C4-2B (cell line): Measurements from ENCODE around the gene CD48.
"Not testable (repeated sequence)": the region's sequence is repeated elsewhere in the genome, so short reads cannot be mapped to it uniquely, and the experiment has no call there.

Experiments used
- H3K27ac ChIP-seq: fragments of 450-650 bp; 2 replicates; pipeline ENCODE4 v1.5.1; 2017
- ZFX ChIP-seq: fragments of 450-650 bp; IDR thresholded peaks from 2 replicates; pipeline ENCODE4 v1.6.1; 2017
- TF ChIP-seq, protein P1 (sequence below): fragments of 450-650 bp; conservative IDR thresholded peaks from 2 replicates; pipeline ENCODE4 v1.5.1; 2017; ENCODE audit warnings: mild to moderate bottlenecking

CD48 gene

DNA sequence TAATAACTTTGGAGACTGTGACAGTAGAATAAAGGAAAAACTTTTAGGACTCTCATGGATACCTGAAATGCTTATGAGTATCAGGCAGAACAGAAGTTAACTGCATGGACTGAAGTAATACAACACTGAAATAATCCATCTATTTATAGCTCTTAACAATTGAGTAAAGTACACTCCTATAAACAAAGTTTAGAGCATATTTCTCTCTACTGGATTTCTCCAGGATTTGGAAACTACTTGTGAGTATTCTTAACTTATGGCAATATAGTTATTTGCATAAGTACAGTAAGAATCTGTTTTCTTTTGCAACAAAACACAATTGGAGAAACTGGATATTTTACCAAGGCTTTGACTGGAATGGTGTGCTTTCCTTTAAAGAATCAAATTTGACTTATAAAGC, 9.9 kb upstream of the CD48 start:
- TF ChIP-seq, protein P1, sequence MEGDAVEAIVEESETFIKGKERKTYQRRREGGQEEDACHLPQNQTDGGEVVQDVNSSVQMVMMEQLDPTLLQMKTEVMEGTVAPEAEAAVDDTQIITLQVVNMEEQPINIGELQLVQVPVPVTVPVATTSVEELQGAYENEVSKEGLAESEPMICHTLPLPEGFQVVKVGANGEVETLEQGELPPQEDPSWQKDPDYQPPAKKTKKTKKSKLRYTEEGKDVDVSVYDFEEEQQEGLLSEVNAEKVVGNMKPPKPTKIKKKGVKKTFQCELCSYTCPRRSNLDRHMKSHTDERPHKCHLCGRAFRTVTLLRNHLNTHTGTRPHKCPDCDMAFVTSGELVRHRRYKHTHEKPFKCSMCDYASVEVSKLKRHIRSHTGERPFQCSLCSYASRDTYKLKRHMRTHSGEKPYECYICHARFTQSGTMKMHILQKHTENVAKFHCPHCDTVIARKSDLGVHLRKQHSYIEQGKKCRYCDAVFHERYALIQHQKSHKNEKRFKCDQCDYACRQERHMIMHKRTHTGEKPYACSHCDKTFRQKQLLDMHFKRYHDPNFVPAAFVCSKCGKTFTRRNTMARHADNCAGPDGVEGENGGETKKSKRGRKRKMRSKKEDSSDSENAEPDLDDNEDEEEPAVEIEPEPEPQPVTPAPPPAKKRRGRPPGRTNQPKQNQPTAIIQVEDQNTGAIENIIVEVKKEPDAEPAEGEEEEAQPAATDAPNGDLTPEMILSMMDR, result no peak
- TF ChIP-seq ZFX, result no peak
- H3K27ac ChIP-seq, result no peak overlapping the region

DNA sequence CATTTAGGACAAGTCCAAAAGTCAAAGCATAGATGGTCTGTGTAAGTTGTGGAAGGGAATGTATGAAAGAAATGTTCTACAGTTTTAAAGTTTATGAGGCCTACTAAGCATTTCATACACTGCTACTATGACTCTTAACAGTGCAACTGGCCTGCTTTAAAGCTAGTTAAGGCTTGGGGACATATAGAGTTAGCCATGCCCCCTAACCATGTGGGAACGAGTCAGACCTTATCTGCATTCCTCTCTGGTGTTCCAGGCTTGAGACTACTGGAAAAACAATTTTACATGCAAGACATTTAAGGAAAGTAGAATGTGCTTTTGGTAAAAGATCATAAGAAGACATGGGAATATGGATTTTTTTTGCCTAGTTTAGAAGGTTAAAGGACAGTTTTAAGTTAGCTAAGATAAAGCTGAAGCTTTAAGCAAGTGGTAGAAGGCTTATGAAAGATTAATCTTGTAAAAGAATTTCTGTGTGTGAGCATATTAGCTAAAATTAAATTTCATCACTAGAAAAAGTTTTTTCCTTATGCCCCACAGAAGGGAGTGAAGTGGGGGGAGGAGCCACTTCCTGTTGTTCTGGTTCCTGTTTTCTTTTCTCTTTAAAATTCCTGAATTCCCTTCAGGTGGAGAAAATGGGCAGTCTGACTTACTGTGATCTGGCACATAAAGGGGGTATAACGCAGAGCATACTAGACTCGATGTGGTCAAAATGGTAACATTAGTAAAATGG, 8.9 kb upstream of the CD48 start:
- no peak overlapping the region for H3K27ac ChIP-seq
- TF ChIP-seq, protein P1, result no peak
- no peak for TF ChIP-seq ZFX

DNA sequence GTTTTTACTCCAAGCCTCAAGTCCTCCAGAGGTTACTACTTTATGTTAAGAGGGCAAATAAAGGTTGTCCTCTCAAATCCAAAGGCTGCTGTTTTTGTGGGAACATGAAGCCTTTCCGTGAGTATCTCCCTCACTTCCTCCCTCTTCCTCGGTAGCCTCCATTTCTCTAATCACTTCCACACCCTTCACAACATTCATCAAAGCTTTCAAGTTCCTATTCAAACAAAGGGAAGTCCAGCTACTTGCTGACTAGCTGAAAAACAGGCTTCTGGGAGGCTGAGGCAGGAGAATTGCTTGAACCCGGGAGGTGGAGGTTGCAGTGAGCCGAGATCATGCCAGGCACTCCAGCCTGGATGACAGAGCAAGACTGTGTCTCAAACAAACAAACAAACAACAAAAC, 6.6 kb upstream of the CD48 start:
- H3K27ac ChIP-seq, result no peak overlapping the region
- TF ChIP-seq, protein P1, result no peak
- TF ChIP-seq ZFX, result no peak

DNA sequence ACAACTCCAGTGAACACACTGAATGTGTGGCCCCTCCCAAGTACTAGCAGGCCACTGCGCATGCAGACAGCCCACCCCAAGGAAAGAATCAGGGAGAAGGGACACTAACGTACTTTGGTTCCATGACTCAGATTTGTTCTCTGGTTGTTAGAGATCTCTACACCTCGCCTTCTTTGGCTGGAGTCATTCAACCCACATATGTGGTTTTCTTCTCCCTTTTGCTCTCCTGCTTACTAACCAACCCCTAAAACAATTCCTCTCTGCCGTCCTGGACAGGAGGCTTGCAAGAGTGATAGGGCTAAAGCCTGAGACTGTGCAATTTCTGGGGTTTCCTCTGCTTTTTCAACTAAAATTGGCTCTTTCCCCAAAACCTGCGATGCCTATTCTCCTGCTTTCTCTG, 5.7 kb upstream of the CD48 start:
- no peak for TF ChIP-seq ZFX
- TF ChIP-seq, protein P1, result no peak
- no peak overlapping the region for H3K27ac ChIP-seq

DNA sequence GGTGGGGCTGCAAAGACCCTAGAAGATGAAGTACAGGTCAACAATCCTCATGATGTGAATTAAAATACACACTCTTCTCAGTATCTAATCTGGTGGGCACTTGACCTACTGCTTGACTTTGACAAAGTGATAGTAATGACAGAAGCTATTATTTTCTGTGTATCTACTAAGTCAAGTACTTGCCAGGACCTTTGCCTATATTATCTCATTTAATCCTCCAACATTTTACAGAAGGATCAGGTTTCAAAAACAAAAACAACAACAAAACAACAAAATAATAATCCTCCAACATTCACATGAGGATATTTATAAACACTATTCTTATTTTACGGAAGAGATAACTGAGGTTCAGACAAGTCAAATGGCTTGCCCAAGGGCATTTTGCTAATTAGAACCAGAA, 4.4 kb upstream of the CD48 start:
- TF ChIP-seq, protein P1, result no peak
- no peak for TF ChIP-seq ZFX

DNA sequence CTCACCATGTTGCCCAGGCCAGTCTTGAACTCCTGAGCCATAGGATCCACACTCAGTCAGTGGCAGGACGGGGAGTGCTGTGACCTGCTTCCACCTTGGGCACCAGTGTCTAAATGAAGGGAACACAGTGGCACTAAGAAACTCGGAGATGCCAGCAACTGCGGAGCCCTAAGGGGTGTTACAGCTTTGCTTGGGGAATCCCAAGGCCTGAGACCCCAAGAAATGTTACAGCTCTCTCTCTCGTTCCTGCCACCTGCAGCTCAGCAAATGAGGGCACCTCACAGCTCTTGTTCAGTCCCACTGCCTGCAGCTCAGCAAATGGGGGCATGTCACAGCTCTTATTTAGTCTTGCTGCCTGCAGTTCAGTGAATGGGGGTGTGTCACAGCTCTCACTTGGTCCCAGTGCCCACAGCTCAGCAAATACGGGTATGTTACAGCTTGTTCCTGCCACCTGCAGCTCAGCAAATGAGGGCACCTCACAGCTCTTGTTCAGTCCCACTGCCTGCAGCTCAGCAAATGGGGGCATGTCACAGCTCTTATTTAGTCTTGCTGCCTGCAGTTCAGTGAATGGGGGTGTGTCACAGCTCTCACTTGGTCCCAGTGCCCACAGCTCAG, 2.5 kb upstream of the CD48 start:
- H3K27ac ChIP-seq, result not testable (repeated sequence)

More for the DNA sequence above, 4.4 kb upstream of the CD48 start:
- H3K27ac ChIP-seq, result no peak overlapping the region

DNA sequence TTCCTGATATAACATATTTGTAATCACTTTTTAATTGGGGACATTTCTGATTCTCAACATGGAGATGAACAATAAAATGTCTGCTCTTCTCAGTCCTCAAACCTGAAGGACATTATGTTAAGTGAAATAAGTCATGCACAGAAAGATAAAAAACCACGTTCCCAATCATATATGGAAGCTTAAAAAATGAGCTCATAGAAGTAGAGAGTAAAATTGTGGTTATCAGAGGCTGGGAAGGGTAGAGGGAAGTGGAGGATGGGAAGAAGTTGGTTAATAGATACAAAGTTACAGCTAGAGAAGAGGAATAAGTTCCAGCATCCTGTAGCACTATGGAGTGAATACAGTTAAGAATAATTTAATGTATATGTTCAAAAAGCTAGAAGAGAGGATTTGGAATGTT, 1.5 kb upstream of the CD48 start:
- TF ChIP-seq, protein P1, result no peak
- TF ChIP-seq ZFX, result no peak
- H3K27ac ChIP-seq, result no peak overlapping the region

DNA sequence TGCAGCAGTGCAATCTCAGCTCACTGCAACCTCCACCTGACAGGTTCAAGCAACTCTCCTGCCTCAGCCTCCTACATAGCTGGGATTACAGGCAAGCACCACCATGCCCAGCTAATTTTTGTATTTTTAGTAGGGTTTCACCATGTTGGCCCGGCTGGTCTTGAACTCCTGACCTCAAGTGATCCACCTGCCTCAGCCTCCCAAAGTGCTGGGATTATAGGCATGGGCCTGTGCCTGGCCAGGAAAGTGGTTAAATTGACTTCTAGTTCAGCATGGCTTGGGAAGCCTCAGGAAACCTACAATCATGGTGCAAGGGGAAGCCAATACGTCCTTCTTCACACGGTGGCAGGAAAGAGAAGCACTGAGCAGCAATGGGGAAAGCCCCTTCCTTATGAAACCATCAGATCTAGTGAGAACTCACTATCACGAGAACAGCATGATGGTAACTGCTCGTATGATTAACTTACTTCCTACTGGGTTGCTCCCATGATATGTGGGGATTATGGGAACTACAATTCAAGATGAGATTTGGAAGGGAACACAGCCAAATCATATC, 981 bp upstream of the CD48 start:
- H3K27ac ChIP-seq, result not testable (repeated sequence)
